GM12892 (cell line): ENCODE measurements around the gene HOXC9.

Experiments
- POLR2A ChIP-seq: IDR thresholded peaks from 2 replicates; pipeline ENCODE4 v1.6.1; 2011; ENCODE audit warnings: low read depth, low read length, control low read depth
- POLR2AphosphoS5 ChIP-seq: IDR thresholded peaks from 2 replicates; pipeline ENCODE4 v1.6.1; 2011; ENCODE audit warnings: low read depth, low read length, control low read depth
- TAF1 ChIP-seq: IDR thresholded peaks from 2 replicates; pipeline ENCODE4 v1.6.1; 2011; ENCODE audit warnings: low read depth, mild to moderate bottlenecking, control low read depth, low read length, borderline replicate concordance

- no peak for TF ChIP-seq POLR2A
- no peak for TF ChIP-seq POLR2AphosphoS5
- TF ChIP-seq TAF1 = no peak
Measured at GRCh38 chr12:54017027-54017788, 17.2 kb downstream of the HOXC9 start.
